ENCODE measurements around the gene PWWP3B.
"Not testable (repeated sequence)": the region's sequence is repeated elsewhere in the genome, so short reads cannot be mapped to it uniquely, and the experiment has no call there.

PWWP3B gene

DNA sequence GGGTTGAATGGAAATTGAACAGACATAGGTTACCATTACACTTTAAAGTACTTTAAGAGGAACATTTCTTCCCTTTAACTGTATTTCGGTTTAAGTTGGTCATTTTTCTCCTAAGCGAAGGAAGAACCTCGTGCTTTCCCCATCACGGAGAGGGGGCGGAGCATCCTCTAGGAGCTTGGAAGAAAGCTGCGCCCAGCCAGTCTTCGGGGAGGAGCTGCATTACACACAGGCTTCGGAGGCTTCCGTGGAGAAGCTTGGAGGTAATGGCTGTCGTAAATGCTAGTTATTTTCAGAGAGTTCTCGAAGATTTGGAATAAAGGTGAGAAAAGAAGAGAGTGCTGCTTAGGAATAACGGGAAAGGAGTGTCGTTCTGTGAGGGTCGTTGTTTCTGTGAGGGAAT is at the start of gene PWWP3B:
PWWP3B (plus strand) TSS at position 199 of the 400 bp plus-strand sequence. CDS start 37,128 bp downstream, outside the sequence.
- no peak for DNase-seq (ENCODE audit: low read depth in 2 of 2)

GRCh38 chrX:106139048-106139447 is 29.1 kb upstream of the PWWP3B start:
- no peak for DNase-seq (ENCODE audit: low read depth in 2 of 2)

- no peak for DNase-seq (ENCODE audit: low read depth in 2 of 2)
Observed at GRCh38 chrX:106144755-106145639, 23.1 kb upstream of the PWWP3B start.

GRCh38 chrX:106150701-106151100 is 17.4 kb upstream of the PWWP3B start:
- no peak for DNase-seq (ENCODE audit: low read depth in 2 of 2)

DNA sequence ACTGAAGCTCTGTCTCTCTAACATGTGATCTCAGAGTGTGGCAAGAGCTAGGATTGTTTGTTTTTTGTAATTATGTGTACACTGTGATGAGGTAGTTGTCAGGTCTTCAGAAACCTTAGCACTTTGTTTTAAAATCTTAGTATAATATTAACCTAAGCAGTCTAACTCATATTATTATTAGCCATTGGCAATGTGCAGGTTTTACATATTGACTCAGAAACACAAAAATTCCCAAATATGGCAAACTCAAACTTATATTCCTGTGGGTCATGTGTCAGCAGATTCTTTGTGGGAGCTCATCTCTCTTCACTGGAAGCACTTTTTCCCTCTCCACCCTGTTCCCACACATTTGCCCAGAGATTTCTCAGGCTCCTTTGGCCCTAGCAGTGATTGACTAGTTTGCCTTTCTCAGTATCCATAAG is 8.2 kb upstream of the PWWP3B start:
- DNase-seq (ENCODE audit: low read depth in 2 of 2), result no peak

- DNase-seq (ENCODE audit: low read depth in 2 of 2), result no peak
Observed at GRCh38 chrX:106170318-106170717, 2.2 kb downstream of the PWWP3B start.

- no peak for DNase-seq (ENCODE audit: low read depth in 2 of 2)
Observed at GRCh38 chrX:106171293-106171820, 3.3 kb downstream of the PWWP3B start.

GRCh38 chrX:106177106-106177981 is 9.2 kb downstream of the PWWP3B start:
- no peak for DNase-seq (ENCODE audit: low read depth in 2 of 2)

DNA sequence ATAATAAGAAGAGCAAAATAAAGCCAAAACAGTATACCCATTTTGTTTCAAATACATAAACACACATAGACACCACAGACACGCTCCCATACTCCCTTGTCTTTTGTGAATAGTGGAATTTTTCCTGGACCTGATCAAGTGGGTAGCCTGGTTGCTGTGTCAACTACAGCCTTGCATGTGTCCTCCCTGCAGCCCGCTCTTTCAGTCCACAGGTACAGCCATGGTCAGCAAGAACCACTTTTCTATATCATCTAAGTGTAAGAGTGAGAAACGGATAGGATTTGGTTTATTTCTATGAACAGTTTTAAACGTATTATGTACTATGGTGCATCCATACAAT is 9.8 kb downstream of the PWWP3B start:
- DNase-seq (ENCODE audit: low read depth in 2 of 2), result no peak

- DNase-seq (ENCODE audit: low read depth in 2 of 2), result no peak
Observed at GRCh38 chrX:106178826-106179225, 10.7 kb downstream of the PWWP3B start.

- DNase-seq (ENCODE audit: low read depth in 2 of 2), result not testable (repeated sequence)
Observed at GRCh38 chrX:106183685-106184084, 15.6 kb downstream of the PWWP3B start.

- DNase-seq (ENCODE audit: low read depth in 2 of 2), result no peak
Observed at GRCh38 chrX:106201502-106202178, 33.5 kb downstream of the PWWP3B start.

GRCh38 chrX:106203315-106203714 is 35.2 kb downstream of the PWWP3B start:
- DNase-seq (ENCODE audit: low read depth in 2 of 2), result no peak

- DNase-seq (ENCODE audit: low read depth in 2 of 2), result no peak
Observed at GRCh38 chrX:106208154-106208553, 40.0 kb downstream of the PWWP3B start.
